GF-D8 (cell line): ENCODE results near the gene C1GALT1.
A peak's percentile ranks its signal among the peaks of the same experiment; 100 is the strongest.
"Not testable (repeated sequence)": the region's sequence is repeated elsewhere in the genome, so short reads cannot be mapped to it uniquely, and the experiment has no call there.

Source experiments
- DNase-seq: peaks from one replicate; lab custom pipeline; 2025; lab: John Stamatoyannopoulos, UW

Gene C1GALT1

DNA sequence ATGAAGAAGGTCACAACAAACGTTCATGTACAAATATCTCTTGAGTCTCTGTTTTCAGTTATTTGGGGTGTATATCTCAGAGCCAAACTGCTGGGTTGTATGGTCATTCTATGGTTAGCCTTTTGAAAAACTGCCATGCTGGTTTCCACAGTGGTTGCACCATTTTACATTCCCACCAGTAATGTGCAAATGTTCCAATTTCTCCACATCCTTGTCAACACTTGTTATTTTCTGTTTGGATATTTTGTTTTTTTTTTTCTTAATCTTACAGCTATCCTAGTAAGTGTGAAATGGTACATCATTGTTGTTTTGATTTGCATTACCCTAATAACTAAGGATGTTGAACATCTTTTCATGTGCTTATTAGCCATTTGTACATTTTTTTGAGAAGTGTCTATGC, 13.0 kb upstream of the C1GALT1 start:
- DNase-seq = no peak

DNA sequence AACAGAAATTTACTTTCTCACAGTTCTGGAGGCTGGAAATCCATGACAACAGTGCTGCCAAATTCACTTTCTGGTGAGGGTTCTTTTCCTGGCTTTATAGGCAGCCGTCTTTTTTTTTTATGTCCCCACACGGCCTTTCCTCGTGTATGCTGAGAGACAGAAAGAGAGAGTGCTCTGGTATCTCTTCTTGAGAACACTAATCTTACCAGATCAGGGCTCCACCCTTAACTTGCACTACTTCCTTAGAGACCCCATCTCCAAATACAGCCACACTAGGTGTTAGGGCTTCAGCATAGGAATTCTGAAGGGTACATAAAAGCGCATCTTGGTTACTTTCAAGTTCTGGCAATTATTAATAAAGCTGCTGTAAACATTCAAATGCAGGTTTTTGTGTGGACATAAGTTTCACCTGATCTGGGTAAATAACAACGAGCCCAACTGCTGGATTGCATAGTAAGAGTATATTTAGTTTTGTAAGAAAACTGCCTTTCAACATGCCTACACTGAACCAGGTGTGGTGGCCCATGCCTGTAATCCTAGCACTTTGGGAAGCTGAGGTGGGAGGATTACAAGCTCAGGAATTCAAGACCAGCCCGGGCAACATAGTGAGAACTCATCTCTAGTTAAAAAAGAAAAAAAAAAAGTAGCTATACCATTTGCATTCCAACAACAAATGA, 8.2 kb upstream of the C1GALT1 start:
- DNase-seq = no peak

GRCh38 chr7:7175075-7175695, 7.2 kb upstream of the C1GALT1 start:
- DNase-seq = no peak

- DNase-seq = peak; percentile 30
These were observed 5.8 kb upstream of the C1GALT1 start for GRCh38 chr7:7176406-7177043.

DNA sequence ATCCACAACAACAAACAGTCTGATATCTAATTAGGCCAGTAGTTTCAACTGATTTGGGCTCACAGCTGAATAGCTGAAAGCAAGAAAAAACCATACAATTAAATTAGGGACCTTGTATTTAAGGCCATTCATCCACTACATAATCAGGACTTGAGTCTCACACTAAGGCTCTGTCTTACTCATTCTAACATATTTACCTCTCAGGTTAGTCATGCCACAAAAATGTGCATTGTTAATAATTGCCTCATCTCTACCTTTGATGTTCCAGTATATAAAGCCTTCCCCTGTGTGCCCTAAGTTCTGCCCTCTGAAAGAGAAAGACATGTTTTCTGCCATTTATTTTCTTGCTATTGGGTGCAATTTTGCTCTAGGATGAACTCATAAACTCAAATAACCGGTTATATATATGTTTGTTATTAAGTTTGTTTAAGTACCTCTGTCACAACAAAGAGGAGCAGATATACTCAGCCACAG, 5.3 kb upstream of the C1GALT1 start:
- DNase-seq = no peak

DNA sequence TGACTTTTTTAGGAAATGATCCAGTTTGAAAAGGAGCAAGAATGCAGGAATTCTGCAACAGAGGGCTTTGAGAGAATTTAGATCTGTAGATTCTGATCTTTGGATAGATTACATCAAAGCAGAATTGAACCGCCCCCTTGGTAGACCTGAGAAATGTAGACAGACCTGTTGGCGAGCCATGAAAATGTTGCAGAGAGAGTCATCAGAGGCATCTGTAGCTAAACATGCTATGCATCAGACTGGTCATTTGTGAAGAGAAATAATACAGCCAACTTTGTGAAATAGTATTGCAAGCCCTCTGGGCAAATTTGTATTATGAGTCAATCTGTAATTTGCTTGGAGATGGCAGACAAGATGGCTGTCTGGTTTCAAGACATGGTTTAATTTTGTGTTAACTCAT, 4.3 kb upstream of the C1GALT1 start:
- no peak for DNase-seq

- no peak for DNase-seq
These were observed 3.4 kb upstream of the C1GALT1 start for GRCh38 chr7:7178906-7179305.

- peak; percentile 60 for DNase-seq
These were observed 1.5 kb upstream of the C1GALT1 start for GRCh38 chr7:7180725-7181449.

DNA sequence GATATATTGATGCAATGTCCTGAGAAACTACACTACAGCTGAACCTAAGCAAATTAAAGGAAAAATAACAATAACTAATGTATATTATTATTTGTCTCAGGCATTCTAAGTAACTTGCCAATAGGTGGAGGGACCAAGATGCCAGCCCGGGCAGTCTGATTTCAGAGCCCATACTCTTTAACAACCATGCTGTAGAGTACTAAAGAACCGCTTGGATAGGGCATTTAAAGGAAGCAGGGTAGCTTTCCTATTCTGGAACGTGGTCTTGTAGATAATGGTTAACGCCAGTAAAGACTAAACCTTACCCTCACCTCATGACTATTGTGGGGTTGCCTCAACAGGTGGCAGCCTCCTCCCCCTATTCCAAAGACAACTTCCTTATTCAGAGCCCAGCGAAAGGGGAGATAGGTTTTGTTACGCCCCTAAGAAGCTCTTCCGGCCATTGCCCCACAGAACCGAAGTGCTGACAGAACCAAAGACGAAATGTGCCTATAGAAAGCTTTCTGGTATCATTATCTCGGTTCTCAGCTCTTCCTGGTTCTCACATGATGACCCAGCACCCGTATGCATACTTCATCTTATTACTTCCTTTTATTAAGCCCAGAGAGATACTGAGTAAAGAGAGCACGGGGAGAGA, 707 bp upstream of the C1GALT1 start:
- peak; percentile 80 for DNase-seq

GRCh38 chr7:7183061-7183837, 905 bp downstream of the C1GALT1 start:
- peak; percentile 48 for DNase-seq

DNA sequence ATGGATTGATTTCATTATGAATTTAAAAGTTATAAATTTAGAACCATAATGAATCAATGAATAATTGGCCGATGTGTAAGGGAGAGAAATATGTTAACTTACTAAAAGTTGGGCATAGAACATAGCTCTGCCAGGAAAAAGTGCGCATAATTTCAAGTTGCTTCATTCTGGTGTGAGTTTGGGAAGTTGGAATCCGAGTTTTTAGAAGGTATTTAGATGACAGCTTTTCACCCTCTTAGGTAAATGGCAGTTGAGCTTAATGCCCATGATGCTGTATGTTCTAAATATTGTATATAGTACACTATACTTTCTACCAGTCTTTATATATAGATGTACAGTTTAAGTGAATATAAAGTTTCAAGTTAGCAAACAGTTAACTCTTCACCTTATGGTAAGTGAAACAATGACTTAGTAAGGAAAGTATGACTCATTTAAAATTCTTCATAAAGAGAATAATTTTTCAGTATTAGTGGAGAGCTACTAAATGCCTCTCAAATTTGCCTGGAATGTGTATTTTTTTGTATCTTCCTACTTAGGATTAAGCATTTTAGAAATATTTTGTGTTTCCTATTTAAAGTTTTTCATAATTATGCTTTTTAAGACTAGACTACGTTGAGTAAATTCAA, 1.6 kb downstream of the C1GALT1 start:
- no peak for DNase-seq

DNA sequence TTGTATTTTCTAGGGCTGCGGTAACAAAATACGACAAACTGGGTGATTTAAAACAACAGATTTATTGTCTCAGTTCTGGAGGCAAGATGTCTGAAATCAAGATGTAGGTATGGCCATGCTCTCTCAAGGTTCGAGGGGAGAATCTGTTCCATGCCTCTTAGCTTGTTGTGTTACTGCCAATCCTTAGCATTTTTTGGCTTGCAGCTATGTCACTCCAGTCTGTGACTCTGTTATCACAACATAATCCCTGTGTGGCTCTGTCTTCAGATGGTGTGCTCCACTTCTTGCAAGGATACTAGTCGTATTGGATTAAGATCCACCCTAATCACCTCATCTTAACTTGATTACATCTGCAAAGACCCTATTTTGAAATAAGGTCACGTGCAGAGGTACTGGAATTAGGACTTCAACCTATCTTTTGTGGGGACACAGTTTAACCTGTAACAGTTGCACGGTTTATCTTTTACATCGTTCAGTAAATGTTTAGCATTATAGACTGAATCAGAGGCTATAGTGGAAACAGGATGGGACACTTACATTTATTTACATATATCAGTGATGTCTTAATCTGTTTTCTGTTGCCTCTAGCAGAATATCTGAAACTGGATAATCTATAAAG, 3.1 kb downstream of the C1GALT1 start:
- no peak for DNase-seq

GRCh38 chr7:7188091-7188490, 5.7 kb downstream of the C1GALT1 start:
- DNase-seq = no peak

GRCh38 chr7:7188742-7189141, 6.4 kb downstream of the C1GALT1 start:
- DNase-seq = no peak

- DNase-seq = no peak
These were observed 7.8 kb downstream of the C1GALT1 start for GRCh38 chr7:7190142-7190541.

GRCh38 chr7:7191137-7191536, 8.8 kb downstream of the C1GALT1 start:
- no peak for DNase-seq

DNA sequence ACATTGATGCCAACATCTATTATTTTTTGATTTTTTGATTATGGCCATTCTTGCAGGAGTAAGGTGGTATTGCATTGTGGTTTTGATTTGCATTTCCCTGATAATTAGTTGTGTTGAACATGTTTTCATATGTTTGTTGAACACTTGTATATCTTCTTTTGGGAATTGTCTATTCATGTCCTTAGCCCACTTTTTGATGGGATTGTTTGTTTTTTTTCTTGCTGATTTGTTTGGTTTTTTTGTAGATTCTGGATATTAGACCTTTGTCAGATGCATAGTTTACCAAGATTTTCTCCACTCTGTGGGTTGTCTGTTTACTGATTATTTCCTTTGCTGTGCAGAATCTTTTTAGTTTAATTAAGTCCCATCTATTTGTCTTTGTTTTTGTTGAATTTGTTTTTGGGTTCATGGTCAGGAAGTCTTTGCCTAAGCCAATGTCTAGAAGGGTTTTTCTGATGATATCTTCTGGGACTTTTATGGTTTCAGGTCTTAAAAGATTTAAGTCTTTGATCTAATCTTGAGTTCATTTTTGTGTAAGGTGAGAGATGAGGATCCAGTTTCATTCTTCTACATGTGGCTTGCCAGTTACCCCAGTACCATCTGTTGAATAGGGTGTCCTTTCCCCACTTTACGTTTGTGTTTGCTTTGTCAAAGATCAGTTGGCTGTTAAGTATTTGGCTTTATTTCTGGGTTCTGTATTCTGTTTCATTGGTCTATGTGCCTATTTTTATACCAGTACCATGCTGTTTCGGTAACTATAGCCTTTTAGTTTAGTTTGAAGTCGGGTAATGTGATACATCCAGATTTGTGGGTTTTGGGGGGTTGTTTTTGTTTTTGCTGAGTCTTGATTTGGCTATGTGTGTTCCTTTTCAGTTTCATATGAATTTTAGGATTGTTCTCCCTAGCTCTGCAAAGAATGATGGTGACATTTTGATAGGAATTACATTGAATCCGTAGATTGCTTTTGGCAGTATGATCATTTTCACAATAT, 10.7 kb downstream of the C1GALT1 start:
- DNase-seq = not testable (repeated sequence)

DNA sequence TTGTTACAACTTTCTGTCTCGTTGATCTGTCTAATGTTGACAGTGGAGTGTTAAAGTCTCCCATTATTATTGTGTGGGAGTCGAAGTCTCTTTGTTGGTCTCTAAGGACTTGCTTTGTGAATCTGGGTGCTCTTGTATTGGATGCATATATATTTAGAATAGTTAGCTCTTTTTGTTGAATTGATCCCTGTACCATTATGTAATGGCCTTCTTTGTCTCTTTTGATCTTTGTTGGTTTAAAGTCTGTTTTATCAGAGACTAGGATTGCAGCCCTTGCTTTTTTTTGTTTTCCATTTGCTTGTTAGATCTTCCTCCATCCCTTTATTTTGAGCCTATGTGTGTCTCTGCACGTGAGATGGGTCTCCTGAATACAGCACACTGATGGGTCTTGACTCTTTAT, 17.2 kb downstream of the C1GALT1 start:
- not testable (repeated sequence) for DNase-seq

DNA sequence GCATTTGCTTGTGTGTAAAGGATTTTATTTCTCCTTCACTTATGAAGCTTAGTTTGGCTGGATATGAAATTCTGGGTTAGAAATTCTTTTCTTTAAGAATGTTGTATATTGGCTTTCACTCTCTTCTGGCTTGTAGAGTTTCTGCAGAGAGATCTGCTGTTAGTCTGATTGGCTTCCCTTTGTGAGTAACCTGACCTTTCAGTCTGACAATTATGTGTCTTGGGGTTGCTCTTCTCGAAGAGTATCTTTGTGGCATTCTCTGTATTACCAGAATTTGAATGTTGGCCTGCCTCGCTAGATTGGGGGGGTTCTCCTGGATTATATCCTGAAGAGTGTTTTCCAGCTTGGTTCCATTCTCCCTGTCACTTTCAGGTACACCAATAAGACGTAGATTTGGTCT, 17.9 kb downstream of the C1GALT1 start:
- DNase-seq = not testable (repeated sequence)
